Cardiac fibroblast (primary cell): ENCODE results near the gene HSP90B1.
A peak's percentile ranks its signal among the peaks of the same experiment; 100 is the strongest.

ENCODE experiments used
- DNase-seq, 2 donors: peaks; one replicate each; pipeline versions ENCODE4 v3.0.0 to v3.0.0-alpha.2; 2010; ENCODE audit warnings: low read depth in 2 of 2
- H3K4me3 ChIP-seq, 2 donors: replicated peaks in 1 of 2; 1 replicate in 1 of 2; 2 replicates in 1 of 2; pipeline ENCODE4 v1.5.1; 2011; ENCODE audit warnings: low read depth in 2 of 2, low read length in 2 of 2, mild to moderate bottlenecking in 2 of 2, moderate library complexity in 1 of 2
- TF ChIP-seq, protein P1 (sequence below): IDR thresholded peaks from one replicate; pipeline ENCODE4 v1.5.1; 2011; ENCODE audit warnings: low read depth, mild to moderate bottlenecking, low read length, inconsistent platforms

The HSP90B1 gene

DNA sequence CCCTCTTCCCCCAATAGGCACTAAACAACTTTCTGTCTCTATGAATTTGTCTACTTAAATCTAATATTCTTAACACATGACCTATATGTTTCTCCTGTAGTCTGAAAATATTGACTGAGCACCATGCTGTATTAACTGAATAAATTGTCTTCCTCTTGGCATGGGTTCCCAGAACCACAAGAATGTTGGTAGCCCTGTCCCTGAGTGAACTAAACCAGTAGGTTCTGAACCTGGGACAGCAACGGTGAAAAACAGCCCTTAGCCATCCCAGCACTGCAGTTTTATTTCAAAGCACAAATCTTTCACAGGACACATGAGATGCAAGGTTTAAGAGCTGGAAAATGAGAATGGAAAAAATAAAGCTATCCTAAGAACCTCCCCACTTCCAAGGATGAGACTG, 20.4 kb upstream of the HSP90B1 start:
- TF ChIP-seq, protein P1, sequence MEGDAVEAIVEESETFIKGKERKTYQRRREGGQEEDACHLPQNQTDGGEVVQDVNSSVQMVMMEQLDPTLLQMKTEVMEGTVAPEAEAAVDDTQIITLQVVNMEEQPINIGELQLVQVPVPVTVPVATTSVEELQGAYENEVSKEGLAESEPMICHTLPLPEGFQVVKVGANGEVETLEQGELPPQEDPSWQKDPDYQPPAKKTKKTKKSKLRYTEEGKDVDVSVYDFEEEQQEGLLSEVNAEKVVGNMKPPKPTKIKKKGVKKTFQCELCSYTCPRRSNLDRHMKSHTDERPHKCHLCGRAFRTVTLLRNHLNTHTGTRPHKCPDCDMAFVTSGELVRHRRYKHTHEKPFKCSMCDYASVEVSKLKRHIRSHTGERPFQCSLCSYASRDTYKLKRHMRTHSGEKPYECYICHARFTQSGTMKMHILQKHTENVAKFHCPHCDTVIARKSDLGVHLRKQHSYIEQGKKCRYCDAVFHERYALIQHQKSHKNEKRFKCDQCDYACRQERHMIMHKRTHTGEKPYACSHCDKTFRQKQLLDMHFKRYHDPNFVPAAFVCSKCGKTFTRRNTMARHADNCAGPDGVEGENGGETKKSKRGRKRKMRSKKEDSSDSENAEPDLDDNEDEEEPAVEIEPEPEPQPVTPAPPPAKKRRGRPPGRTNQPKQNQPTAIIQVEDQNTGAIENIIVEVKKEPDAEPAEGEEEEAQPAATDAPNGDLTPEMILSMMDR = no peak
- DNase-seq = peak; percentile 36 to 41
- H3K4me3 ChIP-seq = no peak overlapping the region

DNA sequence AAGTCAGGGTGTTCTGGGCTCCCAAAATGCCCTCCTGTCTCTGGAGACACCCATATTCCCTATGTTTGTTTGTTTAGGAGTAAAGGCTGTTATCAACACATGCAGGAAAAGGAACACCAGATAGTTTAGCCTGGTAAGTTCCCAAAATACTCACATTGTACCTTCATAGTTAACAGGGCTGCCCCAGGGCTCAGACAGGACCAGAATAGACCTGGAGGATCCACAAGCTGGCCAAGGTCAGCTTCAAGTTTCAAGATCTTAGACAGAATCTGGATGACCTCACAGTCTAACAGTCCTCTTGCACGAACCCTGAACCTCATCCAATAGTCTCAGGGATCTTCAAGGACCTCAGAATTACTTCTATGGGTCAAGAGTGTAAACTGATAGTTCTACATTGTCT, 18.1 kb upstream of the HSP90B1 start:
- TF ChIP-seq, protein P1 = no peak
- DNase-seq = no peak
- H3K4me3 ChIP-seq = no peak overlapping the region

DNA sequence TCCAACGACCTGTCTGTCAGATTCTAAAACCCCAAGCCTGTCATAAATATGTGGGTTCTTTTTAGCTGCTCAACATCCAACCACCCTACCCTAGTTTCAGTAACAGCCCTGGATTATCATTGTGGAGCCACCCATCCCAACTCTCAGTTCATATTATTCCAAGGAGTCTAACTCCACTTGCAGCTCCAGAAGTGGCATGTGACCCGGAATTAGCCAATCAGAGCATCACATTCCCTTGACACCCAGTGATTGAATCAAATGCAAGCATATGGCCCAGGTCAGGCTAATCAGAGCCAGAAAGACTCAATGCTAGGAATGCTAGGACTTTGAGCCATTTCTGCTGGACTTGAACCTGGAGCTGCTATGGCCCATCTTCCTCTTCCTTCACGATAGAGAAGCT, 17.1 kb upstream of the HSP90B1 start:
- H3K4me3 ChIP-seq = no peak overlapping the region
- DNase-seq = no peak
- TF ChIP-seq, protein P1 = no peak

DNA sequence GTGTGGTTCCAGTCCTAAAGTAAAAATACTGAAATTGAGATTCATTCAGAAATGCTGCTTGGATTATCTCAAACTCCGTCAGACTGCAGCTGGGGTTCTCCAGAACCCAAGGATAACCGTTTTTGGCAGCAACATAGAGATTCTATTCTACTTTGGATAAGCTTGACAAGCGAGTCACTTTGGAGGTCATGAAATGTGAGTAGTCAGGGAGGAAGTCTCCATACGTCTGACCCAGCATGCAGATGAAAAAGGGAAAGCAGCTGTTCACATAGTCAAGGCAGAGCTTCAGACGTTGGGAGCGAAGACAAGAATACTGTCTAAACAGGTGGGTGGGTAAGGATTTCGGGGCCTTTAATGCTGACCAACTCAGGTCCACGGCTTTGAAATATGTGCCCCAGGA, 14.9 kb upstream of the HSP90B1 start:
- peak in 1 of 2 donors; percentile 61 for DNase-seq
- H3K4me3 ChIP-seq = no peak overlapping the region
- TF ChIP-seq, protein P1 = no peak

DNA sequence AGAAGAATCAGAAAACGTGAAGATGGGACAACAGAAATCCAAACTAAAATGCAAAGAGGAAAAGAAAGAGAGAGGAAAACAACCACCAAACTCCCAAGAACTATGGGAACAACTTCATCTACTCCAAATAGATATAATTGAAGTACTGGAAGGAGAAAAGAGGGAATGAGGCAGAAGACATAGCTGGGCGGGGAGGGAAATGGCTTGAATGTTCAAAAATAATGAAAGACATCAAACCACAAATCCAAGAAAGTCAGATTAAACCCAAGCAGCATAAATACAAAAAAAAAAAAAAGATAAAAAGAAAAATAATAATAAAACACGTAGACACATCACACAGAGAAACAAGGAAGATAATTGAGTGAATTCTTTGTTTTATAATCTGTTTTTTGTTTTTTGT, 12.3 kb upstream of the HSP90B1 start:
- TF ChIP-seq, protein P1 = no peak
- DNase-seq = no peak

DNA sequence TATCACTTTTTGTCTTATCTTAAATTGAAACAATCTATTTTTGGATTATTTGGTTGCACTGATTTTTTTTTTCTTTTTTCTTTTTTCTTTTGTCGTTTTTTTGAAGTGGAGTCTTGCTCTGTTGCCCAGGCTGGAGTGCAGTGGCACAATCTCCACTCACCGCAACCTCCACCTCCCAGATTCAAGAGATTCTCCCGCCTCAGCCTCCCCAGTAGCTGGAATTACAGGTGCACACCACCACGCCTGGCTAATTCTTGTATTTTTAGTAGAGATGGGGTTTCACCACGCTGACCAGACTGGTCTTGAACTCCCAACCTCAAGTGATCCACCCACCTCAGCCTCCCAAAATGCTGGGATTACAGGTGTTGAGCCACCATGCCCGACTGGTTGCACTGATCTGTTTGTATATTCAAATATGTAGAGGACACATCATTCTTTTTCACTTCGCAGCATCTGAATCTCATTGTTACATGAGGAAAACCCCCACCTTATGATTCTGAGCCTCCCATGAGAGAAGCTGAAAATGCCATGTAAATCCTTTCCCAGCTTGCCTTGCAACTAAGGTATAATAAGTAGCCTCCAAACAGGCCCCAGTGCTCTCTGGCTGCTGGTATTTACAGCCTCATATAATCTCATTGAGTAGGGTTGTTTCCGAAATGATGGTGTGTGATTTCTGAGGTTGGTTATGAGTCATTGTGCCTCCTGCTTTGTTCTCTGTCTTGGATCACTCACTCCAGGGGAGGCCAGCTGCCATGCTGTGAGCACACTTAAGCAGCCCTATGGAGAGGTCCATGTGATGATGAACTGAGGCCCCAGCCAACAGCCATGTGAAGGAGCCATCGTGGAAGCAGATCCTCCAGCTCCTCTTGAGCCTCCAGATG, 5.2 kb upstream of the HSP90B1 start:
- no peak overlapping the region for H3K4me3 ChIP-seq
- DNase-seq = peak; percentile 72 to 88
- TF ChIP-seq, protein P1 = no peak

More for the DNA sequence above, 12.3 kb upstream of the HSP90B1 start:
- H3K4me3 ChIP-seq = no peak overlapping the region
